Mesendoderm (in vitro differentiated cells): ENCODE measurements around the gene TNRC6C.

Experiments
- DNase-seq: peaks from one replicate; pipeline ENCODE4 v3.0.0; 2013
- H2AK5ac ChIP-seq: 2 replicates; pipeline ENCODE4 v1.6.1; 2013; ENCODE audit warnings: low read length, inconsistent platforms
- H2BK120ac ChIP-seq: 2 replicates; pipeline ENCODE4 v1.6.1; 2013; ENCODE audit warnings: low read depth, mild to moderate bottlenecking, low read length, moderate library complexity, mixed read lengths
- H2BK15ac ChIP-seq: replicated peaks from 2 replicates; pipeline ENCODE4 v1.6.1; 2013; ENCODE audit warnings: low read depth, mild to moderate bottlenecking, moderate library complexity
- H2BK5ac ChIP-seq: 2 replicates; pipeline ENCODE4 v1.6.1; 2013; ENCODE audit warnings: low read length, inconsistent platforms
- H3K18ac ChIP-seq: 2 replicates; pipeline ENCODE4 v1.6.1; 2013; ENCODE audit warnings: mild to moderate bottlenecking, low read length, mixed read lengths
- H3K23ac ChIP-seq: one replicate; pipeline ENCODE4 v1.6.1; 2013; ENCODE audit warnings: low read length
- H3K27ac ChIP-seq: 2 replicates; pipeline ENCODE4 v1.5.1; 2013; ENCODE audit warnings: low read depth, mild to moderate bottlenecking, inconsistent platforms, low read length, moderate library complexity
- H3K27me3 ChIP-seq: 2 replicates; pipeline ENCODE4 v1.6.1; 2013; ENCODE audit warnings: low read length, control low read depth, mild to moderate bottlenecking, inconsistent platforms; ENCODE audit not compliant: insufficient read depth, poor library complexity
- H3K36me3 ChIP-seq: 2 replicates; pipeline ENCODE4 v1.6.1; 2013; ENCODE audit warnings: low read length, inconsistent platforms; ENCODE audit not compliant: control insufficient read depth, insufficient read depth
- H3K4ac ChIP-seq: one replicate; pipeline ENCODE4 v1.6.1; 2013; ENCODE audit warnings: low read depth, mild to moderate bottlenecking, low read length, moderate library complexity
- H3K4me1 ChIP-seq: 2 replicates; pipeline ENCODE4 v1.6.1; 2013; ENCODE audit warnings: low read depth, low read length, inconsistent platforms; ENCODE audit not compliant: control insufficient read depth
- H3K4me2 ChIP-seq: 2 replicates; pipeline ENCODE4 v1.6.1; 2013; ENCODE audit warnings: low read length
- H3K4me3 ChIP-seq: 2 replicates; pipeline ENCODE4 v1.5.1; 2013; ENCODE audit warnings: mild to moderate bottlenecking, low read length
- H3K56ac ChIP-seq: one replicate; pipeline ENCODE4 v1.6.1; 2013; ENCODE audit warnings: low read length
- H3K79me1 ChIP-seq: 2 replicates; pipeline ENCODE4 v1.6.1; 2013; ENCODE audit warnings: low read length, inconsistent platforms
- H3K79me2 ChIP-seq: 2 replicates; pipeline ENCODE4 v1.6.1; 2013; ENCODE audit warnings: mild to moderate bottlenecking, low read length; ENCODE audit not compliant: control insufficient read depth, insufficient read depth
- H3K9ac ChIP-seq: 2 replicates; pipeline ENCODE4 v1.6.1; 2013; ENCODE audit warnings: low read length, inconsistent platforms
- H4K5ac ChIP-seq: one replicate; pipeline ENCODE4 v1.6.1; 2013; ENCODE audit warnings: low read length
- H4K8ac ChIP-seq: one replicate; pipeline ENCODE4 v1.6.1; 2013; ENCODE audit warnings: low read depth, mild to moderate bottlenecking, control low read depth, low read length, moderate library complexity
- WGBS: extraction: QIAGEN DNeasy Blood & Tissue Kit; methylation state at CpG from one replicate; pipeline ENCODE4 v1.1.7; 2013; ENCODE audit warnings: low lambda C conversion rate, missing lambda C conversion rate; ENCODE audit not compliant: insufficient coverage; ENCODE audit errors: extremely low coverage; 5-methylcytosine and 5-hydroxymethylcytosine counted together

The TNRC6C gene

DNA sequence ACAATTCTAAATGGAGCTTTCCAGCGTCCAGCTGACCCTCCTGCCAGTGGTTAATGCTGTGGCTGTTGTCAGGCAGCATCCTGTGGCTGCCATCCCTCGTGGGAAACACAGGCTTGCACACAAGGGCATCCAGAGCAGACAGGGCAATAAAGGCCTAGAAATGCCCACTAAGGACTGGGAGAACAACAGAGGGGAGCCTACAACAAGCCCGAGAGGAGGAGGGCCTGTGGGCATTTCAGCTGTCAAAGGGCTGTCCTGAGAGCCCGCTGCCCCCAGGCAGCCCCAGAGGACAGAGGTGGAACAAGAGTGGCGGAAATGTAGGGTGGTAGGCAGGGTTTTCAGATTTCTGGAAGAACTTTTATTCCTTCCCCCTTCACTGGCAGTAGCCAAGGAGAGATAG lies 81.1 kb downstream of the TNRC6C start:
- Histone ChIP-seq H3K4ac (no peak overlapping the region), H3K56ac (no peak overlapping the region), H2BK120ac (no peak overlapping the region), H3K79me2 (no peaks in the 10 kb centered on the region), H3K36me3 (no peaks in the 10 kb centered on the region), H4K5ac (no peak overlapping the region), H2BK5ac (no peak overlapping the region), H3K4me1 (no peaks in the 10 kb centered on the region), H3K9ac (no peak overlapping the region), H2BK15ac (no peak overlapping the region), H3K27me3 (no peaks in the 10 kb centered on the region), H4K8ac (no peak overlapping the region), H3K79me1 (peaks cover 2% of the 10 kb centered on the region), H3K4me2 (no peak overlapping the region), H2AK5ac (no peak overlapping the region), H3K18ac (no peak overlapping the region), H3K4me3 (no peak overlapping the region), H3K23ac (no peak overlapping the region), H3K27ac (no peak overlapping the region)
- no peak for DNase-seq
- no CpG with 5 or more reads among the region's 5 CpGs for WGBS

DNA sequence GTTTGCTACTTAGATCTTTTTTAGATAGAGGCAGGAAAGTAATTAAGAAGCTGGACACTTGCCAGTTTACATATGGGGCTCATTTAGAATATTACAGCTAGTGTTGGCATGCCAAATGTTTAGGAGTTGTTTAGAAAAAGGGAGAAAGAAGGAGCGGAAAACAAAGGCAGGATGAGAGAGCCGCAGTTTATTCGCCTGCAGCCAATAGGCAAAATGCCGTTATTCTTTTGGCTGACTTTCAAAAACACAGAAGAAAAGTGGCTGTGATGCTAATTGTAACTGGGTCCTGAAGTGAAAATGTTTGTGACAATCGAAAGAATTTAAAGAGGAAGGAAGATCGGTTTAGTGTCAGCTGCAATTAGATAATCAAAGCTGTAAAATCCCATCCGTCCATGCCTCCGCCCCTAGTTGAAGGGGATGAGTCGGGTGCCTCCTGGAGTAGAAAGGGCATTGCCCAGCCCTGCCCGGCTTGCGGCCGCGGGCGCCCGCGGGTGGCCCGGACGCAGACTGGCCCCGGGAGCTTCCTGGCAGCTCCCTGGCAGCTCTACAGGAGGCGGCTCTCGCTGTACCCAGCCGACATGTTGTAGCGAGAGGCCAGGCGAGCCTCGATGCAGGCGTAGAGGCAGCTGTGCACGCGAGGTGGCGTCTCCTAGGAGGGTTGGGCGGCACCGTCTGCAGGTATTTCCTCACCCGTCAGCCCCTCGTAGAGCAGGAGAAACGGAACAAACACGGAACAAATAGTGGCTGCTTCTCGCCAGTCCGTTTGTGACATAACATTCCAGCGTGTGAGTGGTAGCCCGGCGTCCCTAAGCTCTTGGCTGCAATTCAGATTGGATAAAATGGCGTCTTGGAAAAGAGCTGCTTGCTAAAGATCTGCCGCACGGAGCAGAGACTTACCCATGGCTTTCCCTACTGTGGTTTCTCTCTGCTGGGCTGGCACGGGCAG lies 82.2 kb downstream of the TNRC6C start:
- no peak for DNase-seq
- no peak overlapping the region for H3K27ac ChIP-seq
- no peak overlapping the region for H4K8ac ChIP-seq
- H3K4me1 ChIP-seq, result no peaks in the 10 kb centered on the region
- no peaks in the 10 kb centered on the region for H3K36me3 ChIP-seq
- H3K23ac ChIP-seq, result no peak overlapping the region
- no peaks in the 10 kb centered on the region for H3K27me3 ChIP-seq
- H3K79me2 ChIP-seq, result no peaks in the 10 kb centered on the region
- H2BK5ac ChIP-seq, result no peak overlapping the region
- H3K9ac ChIP-seq, result no peak overlapping the region
- no peak overlapping the region for H2BK120ac ChIP-seq
- no peak overlapping the region for H2AK5ac ChIP-seq
- H2BK15ac ChIP-seq, result no peak overlapping the region
- no peak overlapping the region for H3K56ac ChIP-seq
- no CpG with 5 or more reads among the region's 44 CpGs for WGBS
- H3K4me3 ChIP-seq, result no peak overlapping the region
- H3K4me2 ChIP-seq, result no peak overlapping the region
- H3K4ac ChIP-seq, result no peak overlapping the region
- H4K5ac ChIP-seq, result no peak overlapping the region
- peaks cover 2% of the 10 kb centered on the region for H3K79me1 ChIP-seq
- no peak overlapping the region for H3K18ac ChIP-seq

GRCh38 chr17:78041386-78042179 lies 83.1 kb downstream of the TNRC6C start:
- Histone ChIP-seq H2BK5ac (no peak overlapping the region), H4K8ac (no peak overlapping the region), H3K4ac (no peak overlapping the region), H3K56ac (no peak overlapping the region), H3K27me3 (no peaks in the 10 kb centered on the region), H3K4me2 (no peak overlapping the region), H3K23ac (no peak overlapping the region), H3K4me3 (no peak overlapping the region), H3K79me1 (peaks cover 2% of the 10 kb centered on the region), H3K18ac (no peak overlapping the region), H2BK15ac (no peak overlapping the region), H3K9ac (no peak overlapping the region), H2AK5ac (no peak overlapping the region), H2BK120ac (no peak overlapping the region), H3K4me1 (peaks cover under 1% of the 10 kb centered on the region), H3K27ac (no peak overlapping the region), H3K36me3 (no peaks in the 10 kb centered on the region), H4K5ac (no peak overlapping the region), H3K79me2 (no peaks in the 10 kb centered on the region)
- WGBS, result no CpG with 5 or more reads among the region's 6 CpGs
- DNase-seq, result no peak

DNA sequence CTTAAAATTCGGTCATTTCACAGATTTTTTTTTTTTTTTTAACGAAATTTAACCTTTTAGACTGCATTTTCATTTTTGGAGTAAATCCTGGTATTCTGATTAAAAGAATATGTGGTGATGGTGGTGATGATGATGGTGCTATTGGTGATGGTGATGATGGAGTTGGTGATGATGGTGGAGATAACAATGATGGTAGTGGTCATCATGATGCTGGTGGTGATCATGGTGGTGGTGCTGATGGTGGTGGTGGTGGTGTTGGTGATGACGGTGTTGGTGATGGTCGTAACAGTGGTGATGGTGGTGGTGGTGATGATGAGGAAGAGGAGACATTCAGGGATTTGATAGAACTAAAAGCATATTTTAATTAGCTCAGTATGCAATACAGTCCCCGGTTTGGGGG lies 84.0 kb downstream of the TNRC6C start:
- Histone ChIP-seq H2AK5ac (no peak overlapping the region), H3K56ac (no peak overlapping the region), H4K8ac (no peak overlapping the region), H3K79me2 (no peaks in the 10 kb centered on the region), H3K4me3 (no peak overlapping the region), H3K36me3 (no peaks in the 10 kb centered on the region), H3K4me1 (peaks cover 2% of the 10 kb centered on the region), H3K27ac (no peak overlapping the region), H2BK120ac (no peak overlapping the region), H3K23ac (no peak overlapping the region), H3K18ac (no peak overlapping the region), H3K27me3 (no peaks in the 10 kb centered on the region), H3K4me2 (no peak overlapping the region), H3K4ac (no peak overlapping the region), H3K9ac (no peak overlapping the region), H2BK15ac (no peak overlapping the region), H4K5ac (no peak overlapping the region), H2BK5ac (no peak overlapping the region), H3K79me1 (peaks cover 2% of the 10 kb centered on the region)
- no peak for DNase-seq
- no CpG with 5 or more reads among the region's 5 CpGs for WGBS

DNA sequence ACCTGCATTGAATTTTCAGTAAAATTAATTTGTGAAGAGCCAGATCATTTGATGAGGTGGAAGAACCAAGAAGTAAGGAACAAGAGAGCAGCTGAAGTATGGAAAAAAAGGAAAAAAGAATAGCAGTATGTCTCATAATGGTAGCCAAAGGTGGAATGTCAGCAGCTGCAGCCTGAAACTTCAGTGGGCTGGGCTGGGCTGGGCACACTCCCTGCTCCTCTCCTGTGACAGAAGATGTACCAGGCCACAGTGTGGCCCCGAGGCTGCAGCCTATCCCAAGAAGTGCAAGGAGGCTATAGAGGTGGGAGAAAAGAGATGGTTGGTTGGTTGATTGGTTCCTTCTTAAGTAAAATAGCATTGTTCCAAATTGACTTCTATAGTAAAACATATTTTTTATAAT lies 84.5 kb downstream of the TNRC6C start:
- Histone ChIP-seq H3K36me3 (no peaks in the 10 kb centered on the region), H2BK120ac (no peak overlapping the region), H3K27ac (no peak overlapping the region), H3K79me1 (peaks cover 2% of the 10 kb centered on the region), H3K79me2 (no peaks in the 10 kb centered on the region), H4K8ac (no peak overlapping the region), H3K18ac (no peak overlapping the region), H4K5ac (no peak overlapping the region), H2BK15ac (no peak overlapping the region), H3K4ac (no peak overlapping the region), H3K9ac (no peak overlapping the region), H3K56ac (no peak overlapping the region), H3K4me2 (no peak overlapping the region), H2AK5ac (no peak overlapping the region), H3K27me3 (no peaks in the 10 kb centered on the region), H3K4me1 (peaks cover 2% of the 10 kb centered on the region), H3K23ac (no peak overlapping the region), H3K4me3 (no peak overlapping the region), H2BK5ac (no peak overlapping the region)
- no peak for DNase-seq
- WGBS, result no CpG with 5 or more reads among the region's 1 CpG
